Measurements from ENCODE around the gene PRICKLE2.
"Not testable (repeated sequence)": the region's sequence is repeated elsewhere in the genome, so short reads cannot be mapped to it uniquely, and the experiment has no call there.

PRICKLE2 gene

DNA sequence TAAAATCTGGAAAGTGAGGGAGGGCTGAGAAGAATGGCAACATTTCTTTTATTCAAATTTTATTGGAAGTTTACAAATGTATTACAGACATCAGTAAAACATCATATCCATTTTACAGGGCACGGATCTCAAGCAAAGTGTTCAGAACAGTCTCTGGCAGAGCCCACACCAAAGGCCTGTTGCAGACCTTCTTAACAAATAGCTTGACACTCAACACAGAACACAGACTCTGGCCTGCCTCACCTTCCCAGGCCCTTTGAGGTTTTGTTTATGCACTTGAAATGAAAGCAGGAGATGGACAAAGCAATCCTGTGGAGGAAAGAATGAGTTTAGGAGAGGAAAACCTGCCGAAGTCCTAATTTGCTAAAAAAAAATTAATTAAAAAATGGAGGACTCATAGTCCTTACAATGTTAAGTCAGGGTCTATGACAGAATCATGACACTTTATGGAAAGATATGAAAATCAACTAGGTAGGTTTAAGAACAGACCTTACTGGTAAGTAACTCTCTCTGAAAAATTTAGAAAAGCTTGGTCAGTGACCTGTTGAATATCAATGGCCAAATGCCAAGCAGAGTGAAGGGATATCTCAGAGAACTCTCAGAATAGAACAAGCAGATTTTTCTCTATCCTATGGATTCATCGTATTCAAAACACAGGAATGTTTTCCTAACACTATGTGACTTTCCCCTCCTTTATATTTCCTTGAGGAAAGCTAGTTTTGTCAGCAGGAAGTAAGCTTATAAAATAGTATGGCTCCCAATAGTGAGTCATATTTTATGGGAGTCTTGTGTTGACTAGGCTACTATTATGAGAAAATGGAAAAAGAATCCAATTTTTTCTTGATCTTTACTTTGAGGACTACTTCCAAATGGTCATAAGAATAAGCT, 131.2 kb downstream of the PRICKLE2 start:
- Histone ChIP-seq H3K27me3 (ENCODE audit: insufficient read depth, low read length) (no peaks in the 10 kb centered on the region), H3K4ac (ENCODE audit: low read depth, low read length) (no peak overlapping the region), H4K12ac (ENCODE audit: low read depth, low read length) (no peak overlapping the region), H3K36me3 (ENCODE audit: control insufficient read depth in 1 of 2, insufficient read depth in 2 of 2, low read length in 2 of 2) (peaks cover 2 to 22% of the 10 kb centered on the region in 2 experiments), H2BK12ac (ENCODE audit: low read length) (no peak overlapping the region), H3K79me1 (ENCODE audit: low read length) (peaks cover 5% of the 10 kb centered on the region), H3K4me3 (ENCODE audit: low read depth, low read length) (no peak overlapping the region), H3K9ac (ENCODE audit: low read length) (no peak overlapping the region), H3K18ac (ENCODE audit: low read length) (no peak overlapping the region), H3K27ac (ENCODE audit: low read depth, low read length) (no peak overlapping the region), H4K8ac (ENCODE audit: low read depth, low read length) (no peak overlapping the region), H2AFZ (ENCODE audit: insufficient read depth, low read length, poor library complexity) (no peak overlapping the region), H3K23ac (ENCODE audit: low read length) (no peak overlapping the region), H3K14ac (ENCODE audit: low read length) (no peak overlapping the region), H2AK5ac (ENCODE audit: low read length) (no peak overlapping the region), H2BK120ac (ENCODE audit: insufficient read depth, low read length, poor library complexity) (no peak overlapping the region), H2BK5ac (ENCODE audit: low read depth, low read length, poor library complexity) (no peak overlapping the region), H3K79me2 (ENCODE audit: control insufficient read depth, insufficient read depth, low read length, poor library complexity) (no peaks in the 10 kb centered on the region), H3K4me1 (ENCODE audit: control insufficient read depth in 1 of 2, insufficient read depth in 2 of 2, low read length in 2 of 2) (peaks cover 2 to 4% of the 10 kb centered on the region in 2 experiments), H4K91ac (ENCODE audit: low read depth, low read length) (no peak overlapping the region), H3K4me2 (ENCODE audit: low read length) (no peak overlapping the region), H3K9me3 (ENCODE audit: insufficient read depth, low read depth, low read length) (no peaks in the 10 kb centered on the region)
- no peak for DNase-seq
- no CpG with 5 or more reads among the region's 3 CpGs for WGBS (ENCODE audit: extremely low coverage, insufficient coverage, insufficient read length)

DNA sequence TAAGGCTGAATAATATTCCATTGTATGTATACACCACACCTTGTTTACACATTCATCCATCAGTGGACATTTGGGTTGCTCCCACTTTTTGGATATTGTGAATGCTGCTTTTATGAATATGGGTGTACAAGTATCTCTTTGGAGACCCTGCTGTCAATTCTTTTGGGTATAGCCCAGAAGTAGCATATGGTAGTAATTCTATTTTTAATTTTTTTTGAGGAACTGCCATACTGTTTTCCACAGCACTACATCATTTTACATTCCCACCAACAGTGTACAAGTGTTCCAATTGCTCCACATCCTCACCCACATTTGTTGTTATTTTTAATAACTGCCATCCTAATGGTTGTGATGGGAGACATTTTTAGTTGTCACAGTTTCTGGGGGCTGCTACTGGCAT, 132.1 kb downstream of the PRICKLE2 start:
- H3K4me2 ChIP-seq (ENCODE audit: low read length) = no peak overlapping the region
- no peak overlapping the region for H2AFZ ChIP-seq (ENCODE audit: insufficient read depth, low read length, poor library complexity)
- H2BK120ac ChIP-seq (ENCODE audit: insufficient read depth, low read length, poor library complexity) = no peak overlapping the region
- H3K4me1 ChIP-seq (ENCODE audit: control insufficient read depth in 1 of 2, insufficient read depth in 2 of 2, low read length in 2 of 2) = peaks cover 4 to 8% of the 10 kb centered on the region in 2 experiments
- no peaks in the 10 kb centered on the region for H3K79me2 ChIP-seq (ENCODE audit: control insufficient read depth, insufficient read depth, low read length, poor library complexity)
- no peaks in the 10 kb centered on the region for H3K27me3 ChIP-seq (ENCODE audit: insufficient read depth, low read length)
- no peak overlapping the region for H4K12ac ChIP-seq (ENCODE audit: low read depth, low read length)
- H3K79me1 ChIP-seq (ENCODE audit: low read length) = peaks cover 6% of the 10 kb centered on the region
- H4K8ac ChIP-seq (ENCODE audit: low read depth, low read length) = no peak overlapping the region
- H3K4me3 ChIP-seq (ENCODE audit: low read depth, low read length) = no peak overlapping the region
- H3K36me3 ChIP-seq (ENCODE audit: control insufficient read depth in 1 of 2, insufficient read depth in 2 of 2, low read length in 2 of 2) = peaks cover 0 to 16% of the 10 kb centered on the region in 2 experiments
- H4K91ac ChIP-seq (ENCODE audit: low read depth, low read length) = no peak overlapping the region
- no peaks in the 10 kb centered on the region for H3K9me3 ChIP-seq (ENCODE audit: insufficient read depth, low read depth, low read length)
- H3K9ac ChIP-seq (ENCODE audit: low read length) = no peak overlapping the region
- H3K18ac ChIP-seq (ENCODE audit: low read length) = no peak overlapping the region
- H2BK5ac ChIP-seq (ENCODE audit: low read depth, low read length, poor library complexity) = no peak overlapping the region
- no peak overlapping the region for H3K23ac ChIP-seq (ENCODE audit: low read length)
- no peak overlapping the region for H2BK12ac ChIP-seq (ENCODE audit: low read length)
- H3K14ac ChIP-seq (ENCODE audit: low read length) = no peak overlapping the region
- H3K4ac ChIP-seq (ENCODE audit: low read depth, low read length) = no peak overlapping the region
- H2AK5ac ChIP-seq (ENCODE audit: low read length) = no peak overlapping the region
- DNase-seq = no peak
- H3K27ac ChIP-seq (ENCODE audit: low read depth, low read length) = no peak overlapping the region

DNA sequence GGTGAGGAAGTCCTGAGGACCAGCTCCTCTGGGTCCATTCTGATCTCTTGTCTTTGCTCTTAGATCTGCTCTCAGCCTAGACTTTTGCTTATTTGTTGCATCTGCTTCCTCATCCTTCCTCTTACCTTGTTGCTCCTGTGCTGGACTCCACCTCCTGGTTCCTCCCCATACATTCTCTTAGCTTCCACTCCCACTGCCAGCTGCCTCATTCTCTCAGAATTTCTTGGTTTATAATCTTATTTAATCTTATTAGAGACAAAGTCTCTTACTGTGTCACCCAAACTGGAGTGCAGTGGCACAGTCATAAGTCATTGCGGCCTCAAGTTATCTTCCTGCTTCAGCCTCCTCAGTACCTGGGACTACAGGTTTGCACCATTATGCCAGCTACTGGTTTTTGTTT, 133.8 kb downstream of the PRICKLE2 start:
- Histone ChIP-seq H3K18ac (ENCODE audit: low read length) (no peak overlapping the region), H4K8ac (ENCODE audit: low read depth, low read length) (no peak overlapping the region), H3K9me3 (ENCODE audit: insufficient read depth, low read depth, low read length) (no peaks in the 10 kb centered on the region), H2BK12ac (ENCODE audit: low read length) (no peak overlapping the region), H2AFZ (ENCODE audit: insufficient read depth, low read length, poor library complexity) (no peak overlapping the region), H3K14ac (ENCODE audit: low read length) (no peak overlapping the region), H3K4me2 (ENCODE audit: low read length) (no peak overlapping the region), H4K12ac (ENCODE audit: low read depth, low read length) (no peak overlapping the region), H3K23ac (ENCODE audit: low read length) (no peak overlapping the region), H3K79me1 (ENCODE audit: low read length) (peaks cover 8% of the 10 kb centered on the region), H2BK120ac (ENCODE audit: insufficient read depth, low read length, poor library complexity) (no peak overlapping the region), H3K4me1 (ENCODE audit: control insufficient read depth in 1 of 2, insufficient read depth in 2 of 2, low read length in 2 of 2) (peaks cover 8 to 11% of the 10 kb centered on the region in 2 experiments), H3K4ac (ENCODE audit: low read depth, low read length) (no peak overlapping the region), H3K9ac (ENCODE audit: low read length) (no peak overlapping the region), H3K27ac (ENCODE audit: low read depth, low read length) (no peak overlapping the region), H3K36me3 (ENCODE audit: control insufficient read depth in 1 of 2, insufficient read depth in 2 of 2, low read length in 2 of 2) (peaks cover 0 to 10% of the 10 kb centered on the region in 2 experiments), H2AK5ac (ENCODE audit: low read length) (no peak overlapping the region), H4K91ac (ENCODE audit: low read depth, low read length) (peak overlapping the region; percentile 10), H3K27me3 (ENCODE audit: insufficient read depth, low read length) (no peaks in the 10 kb centered on the region), H3K4me3 (ENCODE audit: low read depth, low read length) (no peak overlapping the region), H3K79me2 (ENCODE audit: control insufficient read depth, insufficient read depth, low read length, poor library complexity) (no peaks in the 10 kb centered on the region), H2BK5ac (ENCODE audit: low read depth, low read length, poor library complexity) (no peak overlapping the region)
- no CpG with 5 or more reads among the region's 1 CpG for WGBS (ENCODE audit: extremely low coverage, insufficient coverage, insufficient read length)
- DNase-seq = no peak

DNA sequence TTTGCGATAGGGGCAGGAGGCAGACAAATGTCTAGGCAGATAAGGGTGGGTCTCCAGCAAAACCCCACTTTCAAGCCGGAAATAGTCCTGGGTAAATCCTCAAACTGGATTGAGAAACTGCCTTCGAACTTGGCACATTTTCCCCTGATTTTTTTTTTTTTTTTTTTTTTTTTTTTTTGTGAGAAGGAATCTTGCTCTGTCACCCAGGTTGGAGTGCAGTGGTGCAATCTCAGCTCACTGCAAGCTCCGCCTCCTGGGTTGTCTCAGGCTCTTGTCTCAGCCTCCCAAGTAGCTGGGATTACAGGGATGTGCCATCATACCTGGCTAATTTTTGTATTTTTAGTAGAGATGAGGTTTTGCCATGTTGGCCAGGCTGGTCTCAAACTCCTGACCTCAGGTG, 135.9 kb downstream of the PRICKLE2 start:
- H4K91ac ChIP-seq (ENCODE audit: low read depth, low read length) = peak overlapping the region; percentile 67
- peak overlapping the region; percentile 85 for H3K27ac ChIP-seq (ENCODE audit: low read depth, low read length)
- peak overlapping the region; percentile 76 for H2AK5ac ChIP-seq (ENCODE audit: low read length)
- not testable (repeated sequence) for H3K4me2 ChIP-seq (ENCODE audit: low read length); H2BK5ac ChIP-seq (ENCODE audit: low read depth, low read length, poor library complexity); H2AFZ ChIP-seq (ENCODE audit: insufficient read depth, low read length, poor library complexity); H3K9ac ChIP-seq (ENCODE audit: low read length); H3K4ac ChIP-seq (ENCODE audit: low read depth, low read length); H3K9me3 ChIP-seq (ENCODE audit: insufficient read depth, low read depth, low read length); H3K18ac ChIP-seq (ENCODE audit: low read length); H3K79me1 ChIP-seq (ENCODE audit: low read length); H3K36me3 ChIP-seq (ENCODE audit: control insufficient read depth in 1 of 2, insufficient read depth in 2 of 2, low read length in 2 of 2); H4K12ac ChIP-seq (ENCODE audit: low read depth, low read length); H3K23ac ChIP-seq (ENCODE audit: low read length); H3K14ac ChIP-seq (ENCODE audit: low read length); H3K4me3 ChIP-seq (ENCODE audit: low read depth, low read length); H3K27me3 ChIP-seq (ENCODE audit: insufficient read depth, low read length); H3K79me2 ChIP-seq (ENCODE audit: control insufficient read depth, insufficient read depth, low read length, poor library complexity); H4K8ac ChIP-seq (ENCODE audit: low read depth, low read length)
- DNase-seq = peak in 1 of 2 donors; percentile 48
- peaks cover 9 to 10% of the 10 kb centered on the region in 2 experiments for H3K4me1 ChIP-seq (ENCODE audit: control insufficient read depth in 1 of 2, insufficient read depth in 2 of 2, low read length in 2 of 2)
- no CpG with 5 or more reads among the region's 4 CpGs for WGBS (ENCODE audit: extremely low coverage, insufficient coverage, insufficient read length)
- peak overlapping the region; percentile 91 for H2BK12ac ChIP-seq (ENCODE audit: low read length)
- H2BK120ac ChIP-seq (ENCODE audit: insufficient read depth, low read length, poor library complexity) = peak overlapping the region; percentile 88

Data from trophoblast cell (in vitro differentiated cells and primary cell).